HepG2 (cell line): Measurements from ENCODE around the gene SPATA32. TPM values are rescaled to one million over a fixed set of nuclear protein-coding genes. Genes with fewer than 3 reads are reported as not detected.

ENCODE experiments used
- CENPX ChIP-seq: sonication (generic); formaldehyde crosslinking; IDR thresholded peaks from 2 replicates; pipeline ENCODE4 v1.9.0; 2021; ENCODE audit warnings: mild to moderate bottlenecking, missing genetic modification reagents, moderate library complexity
- GTF3A ChIP-seq: sonication (generic); formaldehyde crosslinking; conservative IDR thresholded peaks from 2 replicates; pipeline ENCODE4 v1.4.0; 2020; ENCODE audit warnings: mild to moderate bottlenecking, missing genetic modification reagents
- MIER2 ChIP-seq: IDR thresholded peaks from 2 replicates; pipeline ENCODE4 v1.6.1; 2016; ENCODE audit warnings: missing biosample characterization, missing genetic modification reagents
- MXD1 ChIP-seq: sonication (generic); formaldehyde crosslinking; IDR thresholded peaks from 2 replicates; pipeline ENCODE4 v1.4.0; 2020; ENCODE audit warnings: mild to moderate bottlenecking, missing genetic modification reagents
- NBN ChIP-seq: fragments of 450-650 bp; conservative IDR thresholded peaks from 2 replicates; pipeline ENCODE4 v1.6.1; 2017
- NFATC3 ChIP-seq: sonication (generic); formaldehyde crosslinking; IDR thresholded peaks from 2 replicates; pipeline ENCODE4 v1.5.1; 2020; ENCODE audit warnings: mild to moderate bottlenecking, missing genetic modification reagents
- PITX1 ChIP-seq: sonication (generic); formaldehyde crosslinking; IDR thresholded peaks from 2 replicates; pipeline ENCODE4 v1.5.1; 2020; ENCODE audit warnings: mild to moderate bottlenecking, missing genetic modification reagents
- POLR2A ChIP-seq, 2 experiments: IDR thresholded peaks; 2 replicates each; pipeline ENCODE4 v1.6.1; 2011; ENCODE audit warnings: low read depth in 2 of 2, low read length in 2 of 2, mild to moderate bottlenecking in 1 of 2, moderate library complexity in 1 of 2; ENCODE audit not compliant: insufficient read depth in 1 of 2
- RAD21 ChIP-seq: fragments of 450-650 bp; formaldehyde crosslinking; IDR thresholded peaks from 2 replicates; pipeline ENCODE4 v1.5.0; 2020; ENCODE audit warnings: mild to moderate bottlenecking
- SIN3B ChIP-seq: fragments of 150-350 bp; IDR thresholded peaks from 2 replicates; pipeline ENCODE4 v1.6.1; 2014; ENCODE audit warnings: low read length
- SMARCC2 ChIP-seq: fragments of 450-650 bp; IDR thresholded peaks from 2 replicates; pipeline ENCODE4 v1.6.1; 2017; ENCODE audit warnings: antibody characterized with exemption, mild to moderate bottlenecking
- SRY ChIP-seq: sonication (generic); formaldehyde crosslinking; IDR thresholded peaks from 2 replicates; pipeline ENCODE4 v1.8.0; 2022; ENCODE audit warnings: mild to moderate bottlenecking, missing genetic modification reagents
- TOPORS ChIP-seq: sonication (generic); formaldehyde crosslinking; IDR thresholded peaks from 2 replicates; pipeline ENCODE4 v1.8.0; 2023; ENCODE audit warnings: mild to moderate bottlenecking, missing genetic modification reagents
- TRAFD1 ChIP-seq: sonication (generic); formaldehyde crosslinking; IDR thresholded peaks from 2 replicates; pipeline ENCODE4 v1.5.1; 2020; ENCODE audit warnings: missing genetic modification reagents, mild to moderate bottlenecking, borderline replicate concordance
- ZHX1 ChIP-seq: sonication (generic); formaldehyde crosslinking; IDR thresholded peaks from 2 replicates; pipeline ENCODE4 v1.8.1; 2022; ENCODE audit warnings: low read depth, mild to moderate bottlenecking, missing genetic modification reagents
- ZMYM2 ChIP-seq: sonication (generic); formaldehyde crosslinking; IDR thresholded peaks from 2 replicates; pipeline ENCODE4 v1.8.0; 2022; ENCODE audit warnings: mild to moderate bottlenecking, missing genetic modification reagents
- ZNF350 ChIP-seq: sonication (generic); formaldehyde crosslinking; IDR thresholded peaks from 2 replicates; pipeline ENCODE4 v1.4.0; 2020; ENCODE audit warnings: mild to moderate bottlenecking, low read depth, missing genetic modification reagents, borderline replicate concordance
- ZNF362 ChIP-seq: sonication (generic); formaldehyde crosslinking; IDR thresholded peaks from 2 replicates; pipeline ENCODE4 v1.4.0; 2020; ENCODE audit warnings: missing genetic modification reagents, mild to moderate bottlenecking, borderline replicate concordance
- ZNF496 ChIP-seq: sonication (generic); formaldehyde crosslinking; IDR thresholded peaks from 2 replicates; pipeline ENCODE4 v1.8.1; 2023; ENCODE audit warnings: mild to moderate bottlenecking, moderate library complexity, missing genetic modification reagents; ENCODE audit not compliant: insufficient replicate concordance
- ZNF556 ChIP-seq: sonication (generic); formaldehyde crosslinking; IDR thresholded peaks from 2 replicates; pipeline ENCODE4 v1.4.0; 2020; ENCODE audit warnings: mild to moderate bottlenecking, missing genetic modification reagents, borderline replicate concordance
- ZNF709 ChIP-seq: sonication (generic); formaldehyde crosslinking; IDR thresholded peaks from 2 replicates; pipeline ENCODE4 v1.5.0; 2020; ENCODE audit warnings: mild to moderate bottlenecking, missing genetic modification reagents
- polyA plus RNA-seq, 8 experiments: library from polyadenylated mRNA; depleted of rRNA in 3 of 8; stranded (reverse) in 7 of 8; unstranded in 1 of 8; fragments of >200 nt; fragmentation: Illumina TruSeq in 4 of 8; extraction: Trizol in 4 of 8; gene quantifications; 2 replicates each; pipeline versions ENCODE4 v1.2.1 to v1.2.3, GENCODE V29; 2011 to 2016; ENCODE audit warnings: low read depth in 4 of 8, missing spikeins in 1 of 8, mixed read lengths in 1 of 8; ENCODE audit not compliant: insufficient read depth in 1 of 8
- total RNA-seq, 5 experiments: library from RNA; depleted of rRNA; stranded (reverse); fragments of >200 nt; fragmentation: Illumina TruSeq; extraction: Trizol; gene quantifications; 2 replicates each; pipeline ENCODE4 v1.2.3, GENCODE V29; 2016; ENCODE audit warnings: low read depth in 1 of 5
- TF ChIP-seq, protein P1 (sequence below): sonication (generic); formaldehyde crosslinking; IDR thresholded peaks from 2 replicates; pipeline ENCODE4 v1.5.0; 2020; ENCODE audit warnings: missing genetic modification reagents
- TF ChIP-seq, protein P2 (sequence below): sonication (generic); formaldehyde crosslinking; IDR thresholded peaks from 2 replicates; pipeline ENCODE4 v1.4.0; 2020; ENCODE audit warnings: missing genetic modification reagents, borderline replicate concordance

SPATA32 gene
- total and polyA plus RNA-seq, 2 of the 13 experiments (the other 11 are each of a cell fraction or from before 2014, with no cell fraction given) = not detected

DNA sequence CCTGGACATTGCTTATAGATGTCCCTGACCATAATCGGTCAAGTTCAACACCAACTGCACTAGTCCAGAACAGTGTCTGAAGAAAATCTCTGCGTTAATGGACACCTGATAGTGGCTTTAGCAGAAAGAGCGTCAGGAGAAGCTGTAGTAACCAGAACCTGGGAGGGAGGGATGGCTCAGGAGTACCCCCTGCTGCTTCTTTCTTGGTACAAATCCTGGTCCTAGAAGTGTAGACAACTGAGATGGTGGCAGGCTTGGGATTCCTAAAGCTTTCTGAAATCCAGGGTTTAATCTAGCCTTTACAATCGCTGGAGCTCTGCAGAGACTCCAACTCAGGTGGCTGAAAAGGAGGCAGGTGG, 49.5 kb upstream of the SPATA32 start (continued):
- TF ChIP-seq ZHX1 (CRISPR knock-in tag) = 0 out of 2 replicates have a peak, but pooled peaks have one; percentile 21
- TF ChIP-seq ZNF556 = no peak
- no peak for TF ChIP-seq TRAFD1 (CRISPR knock-in tag)
- no peak for TF ChIP-seq SIN3B
- TF ChIP-seq, protein P1, sequence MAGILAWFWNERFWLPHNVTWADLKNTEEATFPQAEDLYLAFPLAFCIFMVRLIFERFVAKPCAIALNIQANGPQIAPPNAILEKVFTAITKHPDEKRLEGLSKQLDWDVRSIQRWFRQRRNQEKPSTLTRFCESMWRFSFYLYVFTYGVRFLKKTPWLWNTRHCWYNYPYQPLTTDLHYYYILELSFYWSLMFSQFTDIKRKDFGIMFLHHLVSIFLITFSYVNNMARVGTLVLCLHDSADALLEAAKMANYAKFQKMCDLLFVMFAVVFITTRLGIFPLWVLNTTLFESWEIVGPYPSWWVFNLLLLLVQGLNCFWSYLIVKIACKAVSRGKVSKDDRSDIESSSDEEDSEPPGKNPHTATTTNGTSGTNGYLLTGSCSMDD = no peak
- TF ChIP-seq MXD1 (CRISPR knock-in tag) = 0 out of 2 replicates have a peak, but pooled peaks have one; percentile 9
- no peak for TF ChIP-seq ZMYM2
- no peak for TF ChIP-seq MIER2 (CRISPR knock-in tag)
- no peak for TF ChIP-seq NBN
- no peak for TF ChIP-seq GTF3A (CRISPR knock-in tag)
- TF ChIP-seq PITX1 = 0 out of 2 replicates have a peak, but pooled peaks have one; percentile 25
- no peak for TF ChIP-seq ZNF362
- TF ChIP-seq, protein P2, sequence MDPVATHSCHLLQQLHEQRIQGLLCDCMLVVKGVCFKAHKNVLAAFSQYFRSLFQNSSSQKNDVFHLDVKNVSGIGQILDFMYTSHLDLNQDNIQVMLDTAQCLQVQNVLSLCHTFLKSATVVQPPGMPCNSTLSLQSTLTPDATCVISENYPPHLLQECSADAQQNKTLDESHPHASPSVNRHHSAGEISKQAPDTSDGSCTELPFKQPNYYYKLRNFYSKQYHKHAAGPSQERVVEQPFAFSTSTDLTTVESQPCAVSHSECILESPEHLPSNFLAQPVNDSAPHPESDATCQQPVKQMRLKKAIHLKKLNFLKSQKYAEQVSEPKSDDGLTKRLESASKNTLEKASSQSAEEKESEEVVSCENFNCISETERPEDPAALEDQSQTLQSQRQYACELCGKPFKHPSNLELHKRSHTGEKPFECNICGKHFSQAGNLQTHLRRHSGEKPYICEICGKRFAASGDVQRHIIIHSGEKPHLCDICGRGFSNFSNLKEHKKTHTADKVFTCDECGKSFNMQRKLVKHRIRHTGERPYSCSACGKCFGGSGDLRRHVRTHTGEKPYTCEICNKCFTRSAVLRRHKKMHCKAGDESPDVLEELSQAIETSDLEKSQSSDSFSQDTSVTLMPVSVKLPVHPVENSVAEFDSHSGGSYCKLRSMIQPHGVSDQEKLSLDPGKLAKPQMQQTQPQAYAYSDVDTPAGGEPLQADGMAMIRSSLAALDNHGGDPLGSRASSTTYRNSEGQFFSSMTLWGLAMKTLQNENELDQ (CRISPR knock-in tag) = no peak
- 0 out of 2 replicates have a peak, but pooled peaks have one; percentile 17 for TF ChIP-seq TOPORS (CRISPR knock-in tag)
- no peak for TF ChIP-seq ZNF350 (CRISPR knock-in tag)
- TF ChIP-seq ZNF496 (CRISPR knock-in tag) = no peak
- TF ChIP-seq SRY (CRISPR knock-in tag) = no peak
- no peak for TF ChIP-seq RAD21
- no peak for TF ChIP-seq ZNF709 (CRISPR knock-in tag)
- no peak for TF ChIP-seq CENPX (CRISPR knock-in tag)
- no peak for TF ChIP-seq SMARCC2
- no peak for TF ChIP-seq NFATC3 (CRISPR knock-in tag)
- no peak for TF ChIP-seq POLR2A (IDR thresholded peaks at IDR 0.05; ENCODE audit: insufficient read depth in 1 of 2, low read depth in 2 of 2, low read length in 2 of 2)
